Peyer's patch (tissue), 4 donors: ENCODE results near the gene F7. TPM values are rescaled to one million over a fixed set of nuclear protein-coding genes. Genes with fewer than 3 reads are reported as not detected.

Source experiments
- DNase-seq, 3 donors: peaks; one replicate each; pipeline ENCODE4 v3.0.0-alpha.2; 2017 to 2019
- H3K27ac ChIP-seq, 4 donors: fragments of 200-600 bp; sonication (generic); one replicate each; pipeline ENCODE4 v1.5.1; 2016 to 2019
- H3K27me3 ChIP-seq, 2 donors: fragments of 200-600 bp; sonication (generic); one replicate each; pipeline ENCODE4 v1.5.1; 2019
- H3K36me3 ChIP-seq, 3 donors: fragments of 200-600 bp; sonication (generic); one replicate each; pipeline ENCODE4 v1.5.1; 2016 to 2019
- H3K4me1 ChIP-seq, 4 donors: fragments of 200-600 bp; sonication (generic); one replicate each; pipeline ENCODE4 v1.5.1; 2016 to 2019
- H3K4me3 ChIP-seq, 4 donors: fragments of 200-600 bp; sonication (generic); 1 replicate in 3 of 4; 2 replicates in 1 of 4; pipeline ENCODE4 v1.5.1; 2016 to 2019; ENCODE audit warnings: mild to moderate bottlenecking in 1 of 4
- H3K9me3 ChIP-seq, 4 donors: fragments of 200-600 bp; sonication (generic); one replicate each; pipeline ENCODE4 v1.5.1; 2016 to 2019; ENCODE audit warnings: mild to moderate bottlenecking in 1 of 4
- POLR2A ChIP-seq, 2 donors: fragments of 450-650 bp; IDR thresholded peaks; one replicate each; pipeline ENCODE4 v1.5.1; 2017; ENCODE audit warnings: antibody characterized with exemption in 2 of 2, mild to moderate bottlenecking in 2 of 2, moderate library complexity in 2 of 2
- total RNA-seq, 4 donors: library from RNA; depleted of rRNA; stranded (reverse); fragments of >200 nt; gene quantifications; one replicate each; pipeline ENCODE4 v1.1.0, GENCODE V29; 2016
- TF ChIP-seq, protein P1 (sequence below), 6 experiments: fragments of 450-650 bp in 4 of 6; fragments of 200-600 bp in 2 of 6; sonication (generic) in 1 of 6; IDR thresholded peaks; one replicate each; pipeline ENCODE4 v1.5.1; 2017 to 2019; ENCODE audit warnings: antibody characterized with exemption in 6 of 6, mild to moderate bottlenecking in 3 of 6, moderate library complexity in 1 of 6

F7 gene
- total RNA-seq, 4 donors from 2014 or later, result 1.9 to 2.9 TPM; not detected in 2

DNA sequence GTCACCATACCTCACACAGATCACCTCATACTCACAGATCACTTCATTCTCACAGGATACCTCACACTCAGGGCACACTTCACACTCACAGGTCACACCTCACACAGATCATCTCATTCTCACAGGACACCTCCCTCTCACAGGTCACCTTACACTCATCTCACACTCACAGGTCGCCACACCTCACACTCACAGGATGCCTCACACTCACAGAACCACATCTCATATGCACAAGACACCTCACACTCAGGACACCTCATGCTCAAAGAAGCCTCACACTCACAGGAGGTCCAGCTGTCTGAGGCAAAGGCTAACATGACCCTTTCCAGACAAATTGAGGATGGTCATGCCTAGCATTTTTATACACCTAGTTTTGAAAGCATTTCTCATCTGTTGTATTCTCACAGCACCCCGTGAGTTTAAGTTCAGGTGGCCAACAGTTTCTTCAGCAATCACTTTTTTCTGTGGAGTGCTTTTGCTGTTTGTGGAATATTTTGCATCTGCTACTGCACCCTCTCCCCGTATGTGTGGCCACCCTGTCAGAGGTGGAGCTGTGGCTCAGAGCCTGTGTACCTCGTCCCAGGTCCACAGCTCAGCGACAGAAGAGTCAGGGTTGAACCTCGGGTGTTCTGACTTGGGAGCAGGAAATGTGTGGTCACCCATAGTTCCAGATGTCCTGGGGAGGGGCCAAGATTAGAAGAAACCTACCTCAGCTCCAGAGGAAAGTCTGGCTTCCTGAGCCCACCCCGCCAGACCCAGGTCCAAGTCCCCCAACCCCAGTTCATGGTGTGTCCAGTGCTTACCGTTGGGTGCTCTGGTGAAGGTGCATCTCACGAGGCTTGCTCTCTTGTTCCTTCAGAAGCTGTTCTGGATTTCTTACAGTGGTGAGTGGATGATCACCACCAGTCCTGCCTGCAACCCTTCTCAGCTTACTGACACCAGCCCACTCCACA, 7.6 kb downstream of the F7 start:
- H3K4me1 ChIP-seq, result peaks cover 0 to 16% (median 0%) of the 10 kb centered on the region in 4 donors
- H3K9me3 ChIP-seq, result peaks cover 0 to 5% (median 0%) of the 10 kb centered on the region in 4 donors
- DNase-seq, result peak in 1 of 3 donors; percentile 30
- TF ChIP-seq POLR2A (IDR thresholded peaks at IDR 0.05), result no peak
- TF ChIP-seq, protein P1, sequence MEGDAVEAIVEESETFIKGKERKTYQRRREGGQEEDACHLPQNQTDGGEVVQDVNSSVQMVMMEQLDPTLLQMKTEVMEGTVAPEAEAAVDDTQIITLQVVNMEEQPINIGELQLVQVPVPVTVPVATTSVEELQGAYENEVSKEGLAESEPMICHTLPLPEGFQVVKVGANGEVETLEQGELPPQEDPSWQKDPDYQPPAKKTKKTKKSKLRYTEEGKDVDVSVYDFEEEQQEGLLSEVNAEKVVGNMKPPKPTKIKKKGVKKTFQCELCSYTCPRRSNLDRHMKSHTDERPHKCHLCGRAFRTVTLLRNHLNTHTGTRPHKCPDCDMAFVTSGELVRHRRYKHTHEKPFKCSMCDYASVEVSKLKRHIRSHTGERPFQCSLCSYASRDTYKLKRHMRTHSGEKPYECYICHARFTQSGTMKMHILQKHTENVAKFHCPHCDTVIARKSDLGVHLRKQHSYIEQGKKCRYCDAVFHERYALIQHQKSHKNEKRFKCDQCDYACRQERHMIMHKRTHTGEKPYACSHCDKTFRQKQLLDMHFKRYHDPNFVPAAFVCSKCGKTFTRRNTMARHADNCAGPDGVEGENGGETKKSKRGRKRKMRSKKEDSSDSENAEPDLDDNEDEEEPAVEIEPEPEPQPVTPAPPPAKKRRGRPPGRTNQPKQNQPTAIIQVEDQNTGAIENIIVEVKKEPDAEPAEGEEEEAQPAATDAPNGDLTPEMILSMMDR (IDR thresholded peaks at IDR 0.05), result no peak
- peaks cover 0 to 18% of the 10 kb centered on the region in 2 donors for H3K27me3 ChIP-seq
- no peak overlapping the region for H3K4me3 ChIP-seq
- H3K27ac ChIP-seq, result no peak overlapping the region
- H3K36me3 ChIP-seq, result no peaks in the 10 kb centered on the region

DNA sequence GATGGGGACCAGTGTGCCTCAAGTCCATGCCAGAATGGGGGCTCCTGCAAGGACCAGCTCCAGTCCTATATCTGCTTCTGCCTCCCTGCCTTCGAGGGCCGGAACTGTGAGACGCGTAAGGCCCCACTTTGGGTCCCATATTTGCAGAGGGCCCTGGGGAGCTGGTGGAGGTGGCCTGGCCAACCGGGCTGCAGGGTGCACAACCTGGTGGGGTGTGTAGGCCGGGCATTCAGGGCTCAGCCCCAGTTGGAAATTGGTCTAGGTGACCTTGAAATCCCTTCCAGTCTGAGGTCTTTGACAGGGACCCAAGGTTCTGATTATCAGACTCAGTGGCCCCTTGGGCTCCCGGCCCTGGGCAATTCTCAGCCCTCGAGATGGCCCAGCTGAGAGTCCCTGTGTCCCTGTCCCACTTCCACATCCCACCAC, 8.3 kb downstream of the F7 start:
- Histone ChIP-seq H3K36me3 (no peaks in the 10 kb centered on the region), H3K4me3 (no peak overlapping the region), H3K27ac (no peak overlapping the region), H3K4me1 (peaks cover 0 to 16% (median 0%) of the 10 kb centered on the region in 4 donors), H3K9me3 (peaks cover 0 to 5% (median 0%) of the 10 kb centered on the region in 4 donors), H3K27me3 (peaks cover 0 to 18% of the 10 kb centered on the region in 2 donors)
- DNase-seq, result peak in 2 of 3 donors; percentile 26 to 33
- no peak for TF ChIP-seq POLR2A (IDR thresholded peaks at IDR 0.05)
- TF ChIP-seq, protein P1 (IDR thresholded peaks at IDR 0.05), result no peak

DNA sequence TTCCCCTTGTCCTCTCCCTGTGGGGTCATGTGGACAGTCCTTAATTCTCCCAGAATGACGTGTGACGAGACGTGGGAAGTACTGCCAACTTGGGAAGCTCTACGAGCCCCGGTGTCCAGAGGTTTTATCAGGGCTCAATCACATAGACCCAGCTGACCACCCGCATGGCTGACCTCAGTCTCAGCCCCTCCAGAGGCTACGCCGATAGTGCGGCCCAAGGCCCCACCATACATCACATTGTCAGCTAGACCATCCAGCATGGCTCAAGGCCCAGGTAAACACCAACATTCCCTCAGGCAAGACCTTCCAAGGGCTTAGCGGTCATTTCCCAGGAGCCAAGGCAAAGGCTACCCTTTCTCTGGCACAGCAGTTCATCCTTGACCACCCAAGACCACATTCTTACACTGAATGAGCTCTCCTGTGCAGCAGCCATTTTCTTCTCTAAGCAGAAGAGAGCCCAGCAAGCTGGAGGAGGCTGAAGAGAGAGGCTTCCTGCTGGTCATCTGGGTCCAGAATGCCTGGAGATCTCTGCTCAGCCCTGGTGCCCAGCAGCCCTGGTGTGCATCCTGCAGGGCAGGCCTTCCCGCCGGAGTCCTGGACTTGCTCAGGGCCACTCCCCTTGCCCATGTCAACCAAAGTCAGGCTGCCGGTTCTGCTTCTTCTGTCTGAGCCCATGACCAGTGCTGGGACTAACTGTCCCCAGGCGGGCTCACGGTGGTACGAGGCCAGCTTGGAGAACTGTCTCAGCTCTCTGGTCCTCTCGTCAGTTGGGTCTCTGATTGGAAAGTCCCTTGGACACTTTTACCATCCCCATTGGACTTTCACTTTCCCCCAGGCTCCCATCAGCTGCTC, 9.1 kb downstream of the F7 start:
- Histone ChIP-seq H3K4me3 (no peak overlapping the region), H3K27ac (no peak overlapping the region), H3K27me3 (peaks cover 0 to 12% of the 10 kb centered on the region in 2 donors), H3K36me3 (no peaks in the 10 kb centered on the region), H3K9me3 (peaks cover 0 to 5% (median 0%) of the 10 kb centered on the region in 4 donors), H3K4me1 (peaks cover 0 to 13% (median 0%) of the 10 kb centered on the region in 4 donors)
- no peak for TF ChIP-seq POLR2A (IDR thresholded peaks at IDR 0.05)
- TF ChIP-seq, protein P1 (IDR thresholded peaks at IDR 0.05), result no peak
- peak in 2 of 3 donors; percentile 32 to 36 for DNase-seq

DNA sequence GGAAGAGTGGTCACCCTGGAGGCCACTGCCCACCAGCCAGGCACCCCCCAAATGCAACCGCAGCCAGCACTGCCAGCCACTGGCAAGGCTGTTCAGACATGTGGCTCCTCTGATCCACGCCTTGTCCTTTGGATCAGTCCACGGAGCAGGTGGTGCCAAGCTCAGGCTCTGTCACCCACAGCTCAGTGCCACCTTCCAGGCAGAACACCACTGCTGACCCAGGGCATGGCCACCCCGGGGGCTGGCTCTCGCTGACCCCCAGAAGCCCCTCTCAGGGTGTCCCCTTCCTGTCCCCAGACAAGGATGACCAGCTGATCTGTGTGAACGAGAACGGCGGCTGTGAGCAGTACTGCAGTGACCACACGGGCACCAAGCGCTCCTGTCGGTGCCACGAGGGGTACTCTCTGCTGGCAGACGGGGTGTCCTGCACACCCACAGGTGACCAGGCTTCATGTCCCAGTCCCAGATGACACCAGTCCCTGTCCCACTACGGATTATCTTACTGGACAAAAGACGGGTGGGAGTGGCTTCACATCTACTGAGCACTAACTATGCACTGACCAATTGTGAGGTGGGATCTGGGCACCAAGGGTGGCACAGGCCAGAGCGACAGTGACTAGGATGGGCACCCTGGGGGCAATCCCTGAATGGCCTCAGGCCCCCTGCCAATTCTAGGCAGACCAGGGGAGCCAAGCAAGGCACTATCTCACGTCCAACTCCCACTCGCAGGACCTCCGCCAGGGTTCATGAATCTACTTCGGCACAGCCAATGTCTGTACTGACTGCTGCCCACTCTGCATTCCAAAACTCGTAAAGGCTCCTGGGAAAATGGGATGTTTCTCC, 10.0 kb downstream of the F7 start:
- Histone ChIP-seq H3K9me3 (peaks cover 0 to 3% (median 0%) of the 10 kb centered on the region in 4 donors), H3K36me3 (no peaks in the 10 kb centered on the region), H3K4me3 (no peak overlapping the region), H3K27me3 (peaks cover 0 to 4% of the 10 kb centered on the region in 2 donors), H3K4me1 (peaks cover 0 to 4% (median 0%) of the 10 kb centered on the region in 4 donors), H3K27ac (no peak overlapping the region)
- DNase-seq, result peak in 1 of 3 donors; percentile 35
- TF ChIP-seq, protein P1 (IDR thresholded peaks at IDR 0.05), result no peak
- no peak for TF ChIP-seq POLR2A (IDR thresholded peaks at IDR 0.05)
